H9 (cell line): ENCODE measurements around the gene ZC3H18. TPM values are rescaled to one million over a fixed set of nuclear protein-coding genes. Genes with fewer than 3 reads are reported as not detected.

Experiments
- DNase-seq: peaks from one replicate; pipeline ENCODE4 v3.0.0-alpha.2; 2017
- H2AFZ ChIP-seq: one replicate; pipeline ENCODE4 v1.6.1; 2013; ENCODE audit warnings: mild to moderate bottlenecking, low read length, control low read depth, moderate library complexity
- H2AK5ac ChIP-seq: 2 replicates; pipeline ENCODE4 v1.6.1; 2013; ENCODE audit warnings: low read length, control low read depth, mixed read lengths; ENCODE audit not compliant: insufficient read length
- H2BK120ac ChIP-seq: one replicate; pipeline ENCODE4 v1.6.1; 2013; ENCODE audit warnings: low read depth, mild to moderate bottlenecking, low read length, control low read depth, inconsistent platforms; ENCODE audit not compliant: poor library complexity, severe bottlenecking
- H2BK12ac ChIP-seq: 2 replicates; pipeline ENCODE4 v1.6.1; 2013; ENCODE audit warnings: low read length, control low read depth, mixed read lengths, low read depth; ENCODE audit not compliant: insufficient read length
- H2BK15ac ChIP-seq: 2 replicates; pipeline ENCODE4 v1.6.1; 2013; ENCODE audit warnings: low read depth, low read length, control low read depth
- H2BK20ac ChIP-seq: one replicate; pipeline ENCODE4 v1.6.1; 2013; ENCODE audit warnings: low read depth, mild to moderate bottlenecking, low read length, control low read depth, inconsistent platforms; ENCODE audit not compliant: poor library complexity, severe bottlenecking
- H2BK5ac ChIP-seq: 2 replicates; pipeline ENCODE4 v1.6.1; 2013; ENCODE audit warnings: low read length, control low read depth, mixed read lengths; ENCODE audit not compliant: insufficient read length
- H3K14ac ChIP-seq: 2 replicates; pipeline ENCODE4 v1.6.1; 2013; ENCODE audit warnings: low read length, control low read depth; ENCODE audit not compliant: insufficient read depth
- H3K18ac ChIP-seq: 2 replicates; pipeline ENCODE4 v1.6.1; 2013; ENCODE audit warnings: low read depth, mild to moderate bottlenecking, mixed read lengths, low read length, control low read depth; ENCODE audit not compliant: insufficient read length
- H3K23ac ChIP-seq: 2 replicates; pipeline ENCODE4 v1.6.1; 2013; ENCODE audit warnings: low read length, control low read depth, mixed read lengths, low read depth; ENCODE audit not compliant: insufficient read length
- H3K23me2 ChIP-seq: 2 replicates; pipeline ENCODE4 v1.6.1; 2013; ENCODE audit warnings: low read depth, mild to moderate bottlenecking, mixed read lengths, low read length, control low read depth; ENCODE audit not compliant: insufficient read length, poor library complexity, severe bottlenecking
- H3K27ac ChIP-seq: 2 replicates; pipeline ENCODE4 v1.5.1; 2013; ENCODE audit warnings: low read length, control low read depth, mixed read lengths, low read depth; ENCODE audit not compliant: insufficient read length
- H3K27me3 ChIP-seq: 2 replicates; pipeline ENCODE4 v1.6.1; 2013; ENCODE audit warnings: low read length, control low read depth, inconsistent platforms; ENCODE audit not compliant: insufficient read depth
- H3K4ac ChIP-seq: 2 replicates; pipeline ENCODE4 v1.6.1; 2013; ENCODE audit warnings: low read depth, mild to moderate bottlenecking, control low read depth, inconsistent platforms, low read length, moderate library complexity
- H3K4me1 ChIP-seq: 2 replicates; pipeline ENCODE4 v1.6.1; 2013; ENCODE audit warnings: low read length, control low read depth, inconsistent platforms; ENCODE audit not compliant: insufficient read depth
- H3K4me2 ChIP-seq: 2 replicates; pipeline ENCODE4 v1.6.1; 2013; ENCODE audit warnings: low read length, control low read depth, mixed read lengths; ENCODE audit not compliant: insufficient read length, insufficient read depth
- H3K56ac ChIP-seq: 2 replicates; pipeline ENCODE4 v1.6.1; 2013; ENCODE audit warnings: low read depth, mild to moderate bottlenecking, mixed read lengths, low read length, control low read depth; ENCODE audit not compliant: insufficient read length
- H3K79me1 ChIP-seq: 2 replicates; pipeline ENCODE4 v1.6.1; 2013; ENCODE audit warnings: low read depth, mild to moderate bottlenecking, moderate library complexity, low read length, control low read depth, inconsistent platforms; ENCODE audit not compliant: insufficient read depth, poor library complexity, severe bottlenecking
- H3K79me2 ChIP-seq: 2 replicates; pipeline ENCODE4 v1.6.1; 2013; ENCODE audit warnings: low read length, control low read depth, inconsistent platforms; ENCODE audit not compliant: insufficient read depth
- H3K9ac ChIP-seq: 2 replicates; pipeline ENCODE4 v1.6.1; 2013; ENCODE audit warnings: low read length, control low read depth, mixed read lengths; ENCODE audit not compliant: insufficient read length; ENCODE audit errors: extremely low read depth
- H3K9me3 ChIP-seq: one replicate; pipeline ENCODE4 v1.6.1; 2013; ENCODE audit warnings: low read depth, low read length, inconsistent platforms; ENCODE audit not compliant: control insufficient read depth
- H3T11ph ChIP-seq: one replicate; pipeline ENCODE4 v1.6.1; 2013; ENCODE audit warnings: mild to moderate bottlenecking, low read length, control low read depth, inconsistent platforms
- H4K20me1 ChIP-seq: one replicate; pipeline ENCODE4 v1.6.1; 2013; ENCODE audit not compliant: control insufficient read depth, insufficient read length, insufficient read depth
- H4K5ac ChIP-seq: 2 replicates; pipeline ENCODE4 v1.6.1; 2013; ENCODE audit warnings: low read depth, mild to moderate bottlenecking, mixed read lengths, low read length, control low read depth; ENCODE audit not compliant: insufficient read length
- H4K8ac ChIP-seq: replicated peaks from 2 replicates; pipeline ENCODE4 v1.6.1; 2013; ENCODE audit warnings: low read length, control low read depth, mixed read lengths, low read depth; ENCODE audit not compliant: insufficient read length
- H4K91ac ChIP-seq: 2 replicates; pipeline ENCODE4 v1.6.1; 2013; ENCODE audit warnings: low read depth, mild to moderate bottlenecking, moderate library complexity, mixed read lengths, low read length, control low read depth; ENCODE audit not compliant: insufficient read length
- H3K27ac Mint-ChIP-seq, 3 experiments: 2 replicates in 2 of 3; 3 replicates in 1 of 3; pipeline ENCODE4 v1.8.0; 2020 to 2021; ENCODE audit warnings: mixed read lengths in 3 of 3, mild to moderate bottlenecking in 1 of 3, moderate library complexity in 1 of 3
- H3K27me3 Mint-ChIP-seq: 2 replicates; pipeline ENCODE4 v1.8.0; 2021; ENCODE audit warnings: low read depth, mild to moderate bottlenecking, moderate library complexity, mixed read lengths
- H3K36me3 Mint-ChIP-seq, 3 experiments: 2 replicates in 2 of 3; 3 replicates in 1 of 3; pipeline ENCODE4 v1.8.0; 2020 to 2021; ENCODE audit warnings: low read depth in 3 of 3, mixed read lengths in 3 of 3; ENCODE audit not compliant: insufficient read depth in 1 of 3
- H3K4me1 Mint-ChIP-seq, 2 experiments: 2 replicates each; pipeline ENCODE4 v1.8.0; 2020; ENCODE audit warnings: mixed read lengths in 2 of 2
- H3K4me3 Mint-ChIP-seq, 2 experiments: 2 replicates in 1 of 2; 3 replicates in 1 of 2; pipeline ENCODE4 v1.8.0; 2020 to 2021; ENCODE audit warnings: mild to moderate bottlenecking in 2 of 2, mixed read lengths in 2 of 2, moderate library complexity in 1 of 2
- H3K9me3 Mint-ChIP-seq, 2 experiments: 2 replicates in 1 of 2; 3 replicates in 1 of 2; pipeline ENCODE4 v1.8.0; 2020; ENCODE audit warnings: mild to moderate bottlenecking in 2 of 2, mixed read lengths in 2 of 2, moderate library complexity in 1 of 2
- WGBS: extraction: QIAGEN DNeasy Blood & Tissue Kit; methylation state at CpG from one replicate; pipeline ENCODE4 v1.1.7; 2013; ENCODE audit warnings: missing lambda C conversion rate, low lambda C conversion rate, mixed read lengths; ENCODE audit not compliant: insufficient read length; ENCODE audit errors: extremely low coverage; 5-methylcytosine and 5-hydroxymethylcytosine counted together
- total RNA-seq: library from RNA; stranded (reverse); gene quantifications from 2 replicates; pipeline ENCODE4 v1.2.1, GENCODE V29; 2021
- TF ChIP-seq, protein P1 (sequence below): fragments of 200-600 bp; sonication (generic); conservative IDR thresholded peaks from 3 replicates; pipeline ENCODE4 v1.8.0; 2021; ENCODE audit warnings: antibody characterized with exemption, mild to moderate bottlenecking

ZC3H18 gene
- total RNA-seq, 1 experiment from 2014 or later, result 69.7 TPM

DNA sequence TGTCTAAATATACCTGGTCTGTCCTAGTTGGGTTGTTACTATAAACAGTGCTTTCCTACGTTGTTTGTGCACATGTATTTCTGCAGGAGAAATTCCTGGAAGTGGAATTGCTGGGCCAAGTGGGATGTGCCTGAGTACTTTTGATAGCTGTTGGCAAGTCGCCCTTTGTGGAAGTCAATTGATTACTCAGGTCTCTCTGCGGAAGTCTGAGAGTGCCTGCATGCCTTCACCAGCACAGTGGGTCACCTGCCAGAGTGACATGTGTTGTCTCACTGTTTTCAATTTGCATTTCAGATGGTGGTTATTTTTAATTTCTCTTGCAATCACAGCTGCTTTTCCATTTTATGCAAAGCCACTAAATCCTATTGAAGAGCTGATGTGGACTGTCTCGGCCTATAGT, 94.9 kb downstream of the ZC3H18 start:
- H4K5ac ChIP-seq, result no peak overlapping the region
- TF ChIP-seq, protein P1, sequence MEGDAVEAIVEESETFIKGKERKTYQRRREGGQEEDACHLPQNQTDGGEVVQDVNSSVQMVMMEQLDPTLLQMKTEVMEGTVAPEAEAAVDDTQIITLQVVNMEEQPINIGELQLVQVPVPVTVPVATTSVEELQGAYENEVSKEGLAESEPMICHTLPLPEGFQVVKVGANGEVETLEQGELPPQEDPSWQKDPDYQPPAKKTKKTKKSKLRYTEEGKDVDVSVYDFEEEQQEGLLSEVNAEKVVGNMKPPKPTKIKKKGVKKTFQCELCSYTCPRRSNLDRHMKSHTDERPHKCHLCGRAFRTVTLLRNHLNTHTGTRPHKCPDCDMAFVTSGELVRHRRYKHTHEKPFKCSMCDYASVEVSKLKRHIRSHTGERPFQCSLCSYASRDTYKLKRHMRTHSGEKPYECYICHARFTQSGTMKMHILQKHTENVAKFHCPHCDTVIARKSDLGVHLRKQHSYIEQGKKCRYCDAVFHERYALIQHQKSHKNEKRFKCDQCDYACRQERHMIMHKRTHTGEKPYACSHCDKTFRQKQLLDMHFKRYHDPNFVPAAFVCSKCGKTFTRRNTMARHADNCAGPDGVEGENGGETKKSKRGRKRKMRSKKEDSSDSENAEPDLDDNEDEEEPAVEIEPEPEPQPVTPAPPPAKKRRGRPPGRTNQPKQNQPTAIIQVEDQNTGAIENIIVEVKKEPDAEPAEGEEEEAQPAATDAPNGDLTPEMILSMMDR, result no peak
- H3K56ac ChIP-seq, result no peak overlapping the region
- peaks cover 9% of the 10 kb centered on the region; the same call in 1 of the 2 replicates for H3K79me2 ChIP-seq
- Mint-ChIP-seq H3K27me3 (no peaks in the 10 kb centered on the region; the same call in 1 of the 2 replicates), H3K36me3 (peaks cover 13 to 27% (median 17%) of the 10 kb centered on the region in 3 experiments), H3K9me3 (peaks cover 3% of the 10 kb centered on the region in 2 experiments; a peak in 2 of 5 replicates), H3K4me1 (peaks cover 14 to 21% of the 10 kb centered on the region in 2 experiments), H3K4me3 (peak overlapping the region; percentile 57 to 91; a peak in 4 of 5 replicates), H3K27ac (peak overlapping the region in 2 of 3 experiments; percentile 51 to 52; a peak in 3 of 7 replicates)
- H2BK12ac ChIP-seq, result no peak overlapping the region
- DNase-seq, result no peak
- no CpG with 5 or more reads among the region's 4 CpGs for WGBS
- H3K23ac ChIP-seq, result no peak overlapping the region
- H3K18ac ChIP-seq, result no peak overlapping the region
- no peak overlapping the region for H3T11ph ChIP-seq
- H4K91ac ChIP-seq, result no peak overlapping the region
- H2BK15ac ChIP-seq, result no peak overlapping the region
- H3K27me3 ChIP-seq, result no peaks in the 10 kb centered on the region
- no peak overlapping the region for H3K4me2 ChIP-seq
- H4K20me1 ChIP-seq, result no peaks in the 10 kb centered on the region
- no peak overlapping the region for H2AK5ac ChIP-seq
- H3K4ac ChIP-seq, result no peak overlapping the region
- H3K14ac ChIP-seq, result no peak overlapping the region
- no peak overlapping the region for H2AFZ ChIP-seq
- H3K79me1 ChIP-seq, result no peaks in the 10 kb centered on the region
- H2BK120ac ChIP-seq, result no peak overlapping the region
- H3K9me3 ChIP-seq, result no peaks in the 10 kb centered on the region
- no peak overlapping the region for H4K8ac ChIP-seq
- H3K23me2 ChIP-seq, result peaks cover 11% of the 10 kb centered on the region
- H2BK5ac ChIP-seq, result no peak overlapping the region
- H2BK20ac ChIP-seq, result no peak overlapping the region
- H3K4me1 ChIP-seq, result peaks cover 3% of the 10 kb centered on the region; the same call in 1 of the 2 replicates
- no peak overlapping the region for H3K27ac ChIP-seq
- no peak overlapping the region for H3K9ac ChIP-seq
